HTERT RPE-1 (cell line): ENCODE results near the gene TPCN2.

Experiments used
- in situ Hi-C: fragments of 300-500 bp; cut with MboI; formaldehyde crosslinking; loops from 4 replicates; pipeline ENCODE4 v1.14.3; 2020; ENCODE audit warnings: low sequenced_read_pairs

Gene TPCN2

DNA sequence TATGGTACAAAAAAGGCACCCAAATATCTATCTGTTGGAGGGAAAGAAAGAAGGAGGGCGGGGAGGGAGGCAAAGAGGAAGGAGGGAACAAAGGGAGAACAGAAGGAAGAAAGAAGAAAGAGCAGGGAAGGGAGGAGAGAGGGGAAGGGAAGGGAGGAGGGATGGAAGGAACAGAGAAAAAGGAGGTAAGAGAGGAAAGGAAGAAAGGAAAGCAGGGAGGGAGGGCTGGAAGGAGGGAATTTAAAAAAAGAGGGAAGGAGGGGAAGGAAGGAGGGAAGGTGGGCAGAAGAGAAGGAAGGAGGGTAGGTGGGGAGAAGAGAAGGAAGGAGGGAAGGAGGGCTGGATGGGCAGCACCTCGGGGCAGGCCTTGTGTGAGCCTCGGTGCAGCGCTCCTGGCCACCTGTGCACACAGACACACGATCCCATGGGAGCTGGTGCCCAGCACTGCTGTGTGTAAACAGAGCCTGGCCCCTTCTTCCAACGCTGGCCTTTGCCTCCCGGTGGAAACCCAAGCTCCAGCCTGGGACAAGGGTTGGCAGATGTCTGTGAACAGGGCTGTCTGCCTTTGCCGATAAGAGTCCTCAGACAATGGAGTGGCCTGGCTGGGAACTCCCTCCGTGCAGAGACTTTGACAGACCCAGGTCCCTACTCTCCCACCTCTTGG is 130.2 kb downstream of the TPCN2 start:
- in situ Hi-C loops = no loop called here

DNA sequence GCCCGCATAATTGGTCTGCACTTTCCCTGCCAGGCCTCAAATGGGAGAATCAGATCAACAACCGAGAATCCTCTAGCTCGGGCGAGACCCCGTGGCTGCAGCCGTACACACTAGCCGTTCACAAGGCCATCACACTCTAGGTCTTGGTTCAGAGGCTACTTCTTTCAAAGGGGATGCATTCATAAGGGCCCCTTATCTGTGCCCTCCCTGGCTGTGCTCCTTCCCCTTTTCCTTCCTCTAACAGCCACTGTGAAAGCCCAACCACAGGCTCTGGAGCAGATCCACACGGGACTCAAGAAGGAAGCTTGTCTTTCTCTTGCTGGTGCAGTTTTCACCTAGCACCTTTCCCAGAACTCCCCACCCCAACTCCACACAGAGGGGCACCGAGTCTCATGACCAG is 131.5 kb downstream of the TPCN2 start:
- in situ Hi-C loops = no loop called here

DNA sequence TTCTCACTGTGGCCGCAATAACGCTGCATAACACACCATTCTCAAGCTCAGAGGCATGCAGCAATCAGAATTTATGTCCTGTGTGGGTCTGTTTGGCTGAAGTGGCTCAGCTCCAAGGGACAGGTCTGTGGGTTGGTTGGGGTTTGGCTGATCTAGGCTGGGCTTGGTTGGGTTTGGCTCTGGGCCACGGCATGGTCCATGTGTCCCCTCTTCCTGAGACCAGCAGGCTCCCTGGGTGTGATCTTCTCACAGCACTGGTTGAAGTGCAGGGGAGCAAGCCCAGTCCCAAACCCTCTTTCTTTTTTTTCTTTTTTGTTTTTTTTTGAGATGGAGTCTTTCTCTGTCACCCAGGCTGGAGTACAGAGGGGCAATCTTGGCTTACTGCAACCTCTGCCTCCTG is 132.0 kb downstream of the TPCN2 start:
- in situ Hi-C loops = no loop called here

DNA sequence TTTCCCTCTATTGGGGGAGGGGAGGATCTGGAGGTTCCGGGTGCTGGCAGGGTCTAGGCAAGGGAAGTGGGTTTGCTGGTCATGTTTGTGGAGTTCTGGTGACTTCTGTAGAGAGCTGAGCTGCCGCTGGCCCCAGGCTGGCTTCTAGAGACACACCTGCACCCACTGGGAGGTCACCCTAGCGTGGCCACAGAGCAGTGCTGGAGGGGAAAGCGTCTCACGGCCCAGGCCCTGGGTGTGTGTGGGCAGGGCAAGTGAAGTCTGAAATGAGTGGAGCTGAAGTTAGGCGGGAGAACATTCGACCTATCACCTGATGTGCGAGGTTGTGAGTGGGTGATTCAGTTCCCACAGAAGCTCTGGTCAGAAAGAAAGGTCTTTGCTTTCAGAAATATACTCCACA is 134.9 kb downstream of the TPCN2 start:
- in situ Hi-C loops = no loop called here
